Adrenal gland (tissue), 12 donors: Measurements from ENCODE around the gene CLASP1. TPM values are rescaled to one million over a fixed set of nuclear protein-coding genes. Genes with fewer than 3 reads are reported as not detected.

Experiments
- DNase-seq, 7 donors: peaks; one replicate each; pipeline ENCODE4 v3.0.0-alpha.2; 2019 to 2020
- H3K27ac ChIP-seq, 5 donors: fragments of 200-600 bp; sonication (generic) in 4 of 5; 1 replicate in 3 of 5; 2 replicates in 2 of 5; pipeline versions ENCODE4 v1.5.1 to v1.8.0; 2016 to 2020; ENCODE audit warnings: mild to moderate bottlenecking in 1 of 5
- H3K27me3 ChIP-seq: fragments of 200-600 bp; 2 replicates; pipeline ENCODE4 v1.8.0; 2021
- H3K36me3 ChIP-seq, 2 donors: fragments of 200-600 bp; replicated peaks in 1 of 2; 1 replicate in 1 of 2; 2 replicates in 1 of 2; pipeline versions ENCODE4 v1.5.1 to v1.8.0; 2018 to 2022
- H3K4me1 ChIP-seq, 2 donors: fragments of 200-600 bp; replicated peaks in 1 of 2; 1 replicate in 1 of 2; 2 replicates in 1 of 2; pipeline versions ENCODE4 v1.5.1 to v1.8.0; 2018 to 2021
- H3K4me3 ChIP-seq, 4 donors: fragments of 200-600 bp; sonication (generic) in 3 of 4; one replicate each; pipeline ENCODE4 v1.5.1; 2016 to 2018
- H3K9me3 ChIP-seq, 3 donors: fragments of 200-600 bp; sonication (generic) in 1 of 3; replicated peaks in 1 of 3; 1 replicate in 2 of 3; 2 replicates in 1 of 3; pipeline versions ENCODE4 v1.5.1 to v1.8.0; 2016 to 2021
- POLR2A ChIP-seq, 2 donors: fragments of 450-650 bp; IDR thresholded peaks; one replicate each; pipeline ENCODE4 v1.6.1; 2017; ENCODE audit warnings: antibody characterized with exemption in 2 of 2, mild to moderate bottlenecking in 2 of 2, moderate library complexity in 1 of 2
- WGBS, 4 donors: extraction: QIAGEN DNeasy Blood & Tissue Kit in 2 of 4; methylation state at CpG; one replicate each; pipeline versions ENCODE4 v1.1.5 to v1.1.7; 2013 to 2017; 5-methylcytosine and 5-hydroxymethylcytosine counted together
- intact Hi-C, 2 donors: fragments of 100-400 bp; cut with DNase I; formaldehyde crosslinking; loops; one replicate each; pipeline versions ENCODE4 v1.14.1 to v1.15.0; 2022 to 2023
- polyA plus RNA-seq, 3 donors: library from polyadenylated mRNA; stranded (reverse); fragments of 200-250 nt in 2 of 3; fragments of 350-450 nt in 1 of 3; fragmentation: Illumina TruSeq in 1 of 3; extraction: RNeasy Lipid Tissue Mini Kit (QIAGEN cat#74804) in 1 of 3; gene quantifications; one replicate each; pipeline ENCODE4 v1.2.3, GENCODE V29; 2013 to 2014
- total RNA-seq, 9 donors: library from RNA; depleted of rRNA in 4 of 9; stranded (reverse); fragments of >200 nt in 4 of 9; fragments of 120-200 nt in 1 of 9; fragmentation: NEBNext Ultra II Directional in 1 of 9; extraction: Animal tissue kit (Norgen Biotek cat#: 25700) in 1 of 9; gene quantifications; one replicate each; pipeline versions ENCODE4 v1.1.0 to v1.2.4, GENCODE V29; 2013 to 2023
- TF ChIP-seq, protein P1 (sequence below), 6 experiments: fragments of 450-650 bp in 4 of 6; fragments of 200-600 bp in 2 of 6; sonication (generic) in 1 of 6; IDR thresholded peaks; 1 replicate in 5 of 6; 2 replicates in 1 of 6; pipeline versions ENCODE4 v1.5.1 to v1.8.0; 2016 to 2021; ENCODE audit warnings: antibody characterized with exemption in 6 of 6, mild to moderate bottlenecking in 2 of 6, moderate library complexity in 1 of 6
- donor health status: healthy with polysubstance abuse.
- donor health status: Bipolar disorder and iron deficiency.
- donor health status: DM: yes; HTN: yes; CAD: no.
- donor health status: DM: no; HTN: no; CAD: no.
- donor health status: DM: no; HTN: no; CAD: no.
- donor health status: DM: yes; HTN: yes; CAD: no.

Gene CLASP1
- total and polyA plus RNA-seq, 12 donors = 14.9 to 66.1 (median 53.4) TPM

DNA sequence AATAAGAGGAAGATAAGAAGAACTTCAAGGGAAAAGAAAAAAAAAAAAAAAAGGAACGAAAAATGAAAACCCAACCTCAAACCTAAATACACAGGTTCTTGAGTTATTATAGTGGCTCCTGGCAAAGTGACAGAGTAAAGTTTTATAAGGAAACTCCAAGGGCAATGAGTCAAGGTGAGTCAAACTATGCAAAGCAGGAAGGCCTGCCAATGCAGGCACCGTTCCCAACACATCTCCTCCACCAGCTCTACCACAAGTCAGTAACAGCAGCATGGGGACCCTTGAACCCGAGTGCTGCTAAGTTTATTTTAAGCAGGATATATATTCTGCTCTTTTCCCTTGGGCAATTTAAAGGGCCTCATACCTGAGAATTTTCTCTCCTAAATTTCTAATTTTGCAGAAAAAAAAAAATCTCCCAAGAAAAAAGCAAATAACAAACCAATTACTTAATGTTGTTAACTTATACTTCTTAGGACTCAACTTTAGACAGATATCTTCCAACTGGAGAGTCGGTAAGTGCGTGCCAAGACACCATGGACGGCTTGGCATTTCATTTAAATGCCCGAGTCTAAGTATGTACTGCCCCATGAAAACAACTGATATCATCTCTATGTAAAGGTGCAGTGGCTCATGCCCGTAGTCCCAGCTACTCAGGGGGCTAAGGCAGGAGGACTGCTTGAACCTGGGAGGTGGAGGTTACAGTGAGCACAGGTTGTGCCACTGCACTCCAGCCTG is 288.5 kb downstream of the CLASP1 start:
- 71 to 75% (median 72%) methylated on average over 8 of the region's 8 CpGs for WGBS, 4 donors
- peak; percentile 17 to 74 (median 69) for DNase-seq
- Histone ChIP-seq H3K9me3 (no peaks in the 10 kb centered on the region), H3K27me3 (no peaks in the 10 kb centered on the region), H3K36me3 (peaks cover 0 to 39% of the 10 kb centered on the region in 2 donors), H3K4me1 (peaks cover 21 to 44% of the 10 kb centered on the region in 2 donors), H3K4me3 (no peak overlapping the region), H3K27ac (no peak overlapping the region)
- TF ChIP-seq, protein P1, sequence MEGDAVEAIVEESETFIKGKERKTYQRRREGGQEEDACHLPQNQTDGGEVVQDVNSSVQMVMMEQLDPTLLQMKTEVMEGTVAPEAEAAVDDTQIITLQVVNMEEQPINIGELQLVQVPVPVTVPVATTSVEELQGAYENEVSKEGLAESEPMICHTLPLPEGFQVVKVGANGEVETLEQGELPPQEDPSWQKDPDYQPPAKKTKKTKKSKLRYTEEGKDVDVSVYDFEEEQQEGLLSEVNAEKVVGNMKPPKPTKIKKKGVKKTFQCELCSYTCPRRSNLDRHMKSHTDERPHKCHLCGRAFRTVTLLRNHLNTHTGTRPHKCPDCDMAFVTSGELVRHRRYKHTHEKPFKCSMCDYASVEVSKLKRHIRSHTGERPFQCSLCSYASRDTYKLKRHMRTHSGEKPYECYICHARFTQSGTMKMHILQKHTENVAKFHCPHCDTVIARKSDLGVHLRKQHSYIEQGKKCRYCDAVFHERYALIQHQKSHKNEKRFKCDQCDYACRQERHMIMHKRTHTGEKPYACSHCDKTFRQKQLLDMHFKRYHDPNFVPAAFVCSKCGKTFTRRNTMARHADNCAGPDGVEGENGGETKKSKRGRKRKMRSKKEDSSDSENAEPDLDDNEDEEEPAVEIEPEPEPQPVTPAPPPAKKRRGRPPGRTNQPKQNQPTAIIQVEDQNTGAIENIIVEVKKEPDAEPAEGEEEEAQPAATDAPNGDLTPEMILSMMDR (IDR thresholded peaks at IDR 0.05) = no peak
- no peak for TF ChIP-seq POLR2A (IDR thresholded peaks at IDR 0.05)
- intact Hi-C loops = no loop called here

DNA sequence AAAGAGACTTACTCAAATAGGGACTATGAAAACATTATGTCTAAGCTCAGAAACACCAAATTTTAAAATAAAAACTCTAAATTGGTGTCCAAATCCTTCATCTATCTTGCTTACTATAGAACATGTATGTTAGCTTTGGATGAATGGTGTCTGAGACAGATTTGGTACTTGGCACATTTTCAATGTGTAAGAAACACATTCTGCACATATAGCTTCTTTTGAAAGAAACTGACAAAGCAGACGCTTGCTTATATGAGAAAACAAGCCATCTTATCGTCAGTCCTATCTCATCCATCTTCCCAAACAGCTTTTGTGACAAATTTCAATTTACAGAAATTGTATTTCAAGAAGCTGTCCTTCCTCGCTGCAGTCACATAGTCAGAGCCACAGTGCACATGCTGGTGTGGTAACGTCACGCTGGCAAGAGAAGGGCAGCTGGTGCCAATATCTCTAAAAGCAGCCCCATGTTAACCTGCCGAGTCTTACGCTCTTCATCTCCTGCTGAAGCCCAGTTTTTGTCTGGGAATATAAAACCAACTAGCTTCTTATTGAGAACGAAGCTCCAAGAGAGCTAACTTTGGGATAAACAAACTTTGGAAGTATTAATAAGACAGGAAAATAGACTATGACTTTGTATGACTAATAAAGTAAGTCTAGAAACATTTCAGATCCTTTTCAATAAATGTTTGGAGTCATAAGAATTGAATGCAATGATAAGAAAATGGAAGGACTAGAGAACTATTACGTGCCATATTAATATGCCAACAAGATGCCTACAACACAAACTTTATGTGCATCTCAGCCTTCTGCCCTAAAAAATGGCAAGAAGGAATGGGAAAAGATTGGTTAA is 289.3 kb downstream of the CLASP1 start:
- Histone ChIP-seq H3K9me3 (no peaks in the 10 kb centered on the region), H3K36me3 (peaks cover 0 to 40% of the 10 kb centered on the region in 2 donors), H3K4me1 (peaks cover 21 to 44% of the 10 kb centered on the region in 2 donors), H3K27ac (peak overlapping the region in 1 of 5 donors; percentile 12), H3K4me3 (no peak overlapping the region), H3K27me3 (no peaks in the 10 kb centered on the region)
- peak in 1 of 7 donors; percentile 51 for DNase-seq
- intact Hi-C loops = loop anchor here in 1 of 2 donors (5.0 kb wide), 1 partner anchor 263 kb away; no protein-coding TSS in a partner anchor
- TF ChIP-seq POLR2A (IDR thresholded peaks at IDR 0.05) = no peak
- TF ChIP-seq, protein P1 (IDR thresholded peaks at IDR 0.05) = no peak
- whole genome bisulfite sequencing, 4 donors = 78 to 84% (median 80%) methylated on average over 9 of the region's 9 CpGs

DNA sequence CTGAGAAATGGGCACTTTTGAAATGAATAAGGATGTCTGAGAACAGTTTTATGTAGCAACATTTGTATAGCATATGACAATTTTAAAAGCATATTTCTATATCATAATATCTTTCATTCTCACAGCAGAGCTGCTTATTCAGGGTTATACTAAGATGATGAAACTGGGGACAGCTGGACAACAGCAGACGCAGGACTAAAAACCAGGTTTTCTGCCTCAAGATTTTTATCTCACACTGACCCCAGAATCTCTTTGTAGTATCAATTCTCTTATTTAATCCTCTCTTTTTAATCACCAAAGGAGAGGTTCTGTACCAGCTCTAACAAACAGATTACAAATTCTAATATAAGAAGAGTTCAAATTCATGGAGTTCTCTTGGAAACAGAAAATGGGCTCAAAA is 290.1 kb downstream of the CLASP1 start:
- no peaks in the 10 kb centered on the region for H3K9me3 ChIP-seq
- no peaks in the 10 kb centered on the region for H3K27me3 ChIP-seq
- no peak overlapping the region for H3K27ac ChIP-seq
- peaks cover 20 to 38% of the 10 kb centered on the region in 2 donors for H3K4me1 ChIP-seq
- DNase-seq = no peak
- peaks cover 0 to 47% of the 10 kb centered on the region in 2 donors for H3K36me3 ChIP-seq
- intact Hi-C loops = loop anchor here in 1 of 2 donors (5.0 kb wide), 1 partner anchor 262 kb away; no protein-coding TSS in a partner anchor
- WGBS, 4 donors = 60 to 73% (median 63%) methylated on average over 1 of the region's 1 CpG
- H3K4me3 ChIP-seq = no peak overlapping the region
- TF ChIP-seq, protein P1 (IDR thresholded peaks at IDR 0.05) = no peak
- no peak for TF ChIP-seq POLR2A (IDR thresholded peaks at IDR 0.05)

DNA sequence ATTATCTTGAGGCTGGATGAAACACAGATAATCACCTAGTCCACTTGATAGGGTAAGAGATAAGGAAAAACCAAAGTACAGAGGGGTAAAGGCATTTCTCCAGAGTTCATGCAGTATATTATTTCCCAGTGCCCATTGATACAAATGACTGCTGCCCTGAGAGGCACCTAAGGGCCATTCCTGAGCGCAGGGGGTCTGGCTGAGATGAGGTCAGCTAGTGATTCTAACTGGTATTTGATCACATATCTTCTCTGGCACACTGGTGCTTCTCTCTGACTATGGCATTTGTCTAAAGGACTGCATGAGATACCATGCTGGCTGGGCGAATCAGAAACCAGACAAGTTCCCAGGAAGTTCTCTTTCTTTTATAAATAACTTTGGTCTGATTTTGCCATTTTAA is 291.0 kb downstream of the CLASP1 start:
- no peak overlapping the region for H3K4me3 ChIP-seq
- TF ChIP-seq, protein P1 (IDR thresholded peaks at IDR 0.05) = no peak
- no peak for TF ChIP-seq POLR2A (IDR thresholded peaks at IDR 0.05)
- peaks cover 12 to 34% of the 10 kb centered on the region in 2 donors for H3K4me1 ChIP-seq
- WGBS, 4 donors = 82 to 93% (median 89%) methylated on average over 2 of the region's 2 CpGs
- peak in 1 of 7 donors; percentile 24 for DNase-seq
- no peaks in the 10 kb centered on the region for H3K9me3 ChIP-seq
- no peaks in the 10 kb centered on the region for H3K27me3 ChIP-seq
- H3K27ac ChIP-seq = no peak overlapping the region
- intact Hi-C loops = loop anchor here in 1 of 2 donors (5.0 kb wide), 1 partner anchor 261 kb away; no protein-coding TSS in a partner anchor
- H3K36me3 ChIP-seq = peaks cover 0 to 51% of the 10 kb centered on the region in 2 donors
